Measurements from ENCODE around the gene DENND6A.
"Not testable (repeated sequence)": the region's sequence is repeated elsewhere in the genome, so short reads cannot be mapped to it uniquely, and the experiment has no call there.

Gene DENND6A

DNA sequence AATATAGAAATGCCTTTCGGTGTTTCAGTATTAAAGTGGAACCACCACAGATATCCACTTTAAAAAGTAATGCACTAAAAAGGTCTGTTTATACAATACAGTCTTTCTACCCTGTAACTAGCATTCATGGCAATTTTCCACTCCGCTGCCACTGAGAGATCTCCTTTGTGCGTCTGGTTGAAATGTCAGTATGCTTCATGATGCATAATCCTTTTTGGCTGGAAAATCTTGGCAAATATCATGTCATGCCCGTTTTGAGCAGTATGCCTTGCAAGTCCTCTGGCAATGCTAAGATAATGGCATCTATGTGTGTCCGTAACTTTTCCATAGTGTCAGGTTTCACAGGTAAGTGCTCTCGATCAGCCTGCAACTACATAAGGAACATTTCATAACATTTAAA, 64.9 kb downstream of the DENND6A start:
- TF ChIP-seq, protein P1, sequence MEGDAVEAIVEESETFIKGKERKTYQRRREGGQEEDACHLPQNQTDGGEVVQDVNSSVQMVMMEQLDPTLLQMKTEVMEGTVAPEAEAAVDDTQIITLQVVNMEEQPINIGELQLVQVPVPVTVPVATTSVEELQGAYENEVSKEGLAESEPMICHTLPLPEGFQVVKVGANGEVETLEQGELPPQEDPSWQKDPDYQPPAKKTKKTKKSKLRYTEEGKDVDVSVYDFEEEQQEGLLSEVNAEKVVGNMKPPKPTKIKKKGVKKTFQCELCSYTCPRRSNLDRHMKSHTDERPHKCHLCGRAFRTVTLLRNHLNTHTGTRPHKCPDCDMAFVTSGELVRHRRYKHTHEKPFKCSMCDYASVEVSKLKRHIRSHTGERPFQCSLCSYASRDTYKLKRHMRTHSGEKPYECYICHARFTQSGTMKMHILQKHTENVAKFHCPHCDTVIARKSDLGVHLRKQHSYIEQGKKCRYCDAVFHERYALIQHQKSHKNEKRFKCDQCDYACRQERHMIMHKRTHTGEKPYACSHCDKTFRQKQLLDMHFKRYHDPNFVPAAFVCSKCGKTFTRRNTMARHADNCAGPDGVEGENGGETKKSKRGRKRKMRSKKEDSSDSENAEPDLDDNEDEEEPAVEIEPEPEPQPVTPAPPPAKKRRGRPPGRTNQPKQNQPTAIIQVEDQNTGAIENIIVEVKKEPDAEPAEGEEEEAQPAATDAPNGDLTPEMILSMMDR (IDR thresholded peaks at IDR 0.05; ENCODE audit: control insufficient read depth, extremely low read depth, insufficient read depth) = no peak
- no peak for DNase-seq (ENCODE audit: low read depth)
- no peak overlapping the region for H3K4me3 ChIP-seq (ENCODE audit: low read depth, low read length)

DNA sequence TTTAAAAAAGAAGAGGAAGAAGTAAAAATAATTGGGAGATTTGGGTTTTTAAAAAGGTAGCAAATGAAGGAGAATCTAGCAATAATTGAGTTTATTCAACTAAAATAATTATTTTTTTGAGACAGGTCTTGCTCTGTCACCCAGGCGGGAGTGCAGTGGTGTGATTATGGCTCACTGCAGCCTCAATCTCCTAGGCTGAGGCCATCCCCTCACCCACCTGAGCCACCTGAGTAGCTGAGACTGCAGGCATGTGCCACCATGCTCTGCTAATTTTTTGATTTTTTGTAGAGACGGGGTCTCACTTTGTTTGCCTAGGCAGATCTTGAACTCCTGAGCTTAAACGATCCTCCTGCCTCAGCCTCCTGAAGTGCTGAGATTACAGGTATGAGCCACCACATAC, 68.1 kb downstream of the DENND6A start:
- no peak overlapping the region for H3K4me3 ChIP-seq (ENCODE audit: low read depth, low read length)
- TF ChIP-seq, protein P1 (IDR thresholded peaks at IDR 0.05; ENCODE audit: control insufficient read depth, extremely low read depth, insufficient read depth) = no peak
- no peak for DNase-seq (ENCODE audit: low read depth)

DNA sequence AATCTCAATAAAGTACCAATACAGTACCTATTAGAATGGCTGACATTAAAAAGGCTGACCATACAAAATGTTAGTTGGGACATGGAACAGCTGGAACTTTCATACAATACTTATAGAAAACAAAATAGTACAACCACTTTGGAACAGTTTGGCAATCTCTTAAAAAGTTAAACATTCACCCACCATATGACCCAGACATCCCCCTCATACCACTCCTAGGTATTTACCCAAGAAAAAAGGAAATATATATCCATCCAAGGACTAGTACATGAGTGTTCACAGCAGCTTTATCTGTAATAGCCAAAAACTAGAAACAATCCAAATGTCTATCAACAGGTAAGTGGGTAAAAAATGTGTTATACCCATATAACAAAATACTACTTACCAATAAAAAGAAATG, 70.5 kb downstream of the DENND6A start:
- no peak overlapping the region for H3K4me3 ChIP-seq (ENCODE audit: low read depth, low read length)
- no peak for DNase-seq (ENCODE audit: low read depth)
- TF ChIP-seq, protein P1 (IDR thresholded peaks at IDR 0.05; ENCODE audit: control insufficient read depth, extremely low read depth, insufficient read depth) = no peak

DNA sequence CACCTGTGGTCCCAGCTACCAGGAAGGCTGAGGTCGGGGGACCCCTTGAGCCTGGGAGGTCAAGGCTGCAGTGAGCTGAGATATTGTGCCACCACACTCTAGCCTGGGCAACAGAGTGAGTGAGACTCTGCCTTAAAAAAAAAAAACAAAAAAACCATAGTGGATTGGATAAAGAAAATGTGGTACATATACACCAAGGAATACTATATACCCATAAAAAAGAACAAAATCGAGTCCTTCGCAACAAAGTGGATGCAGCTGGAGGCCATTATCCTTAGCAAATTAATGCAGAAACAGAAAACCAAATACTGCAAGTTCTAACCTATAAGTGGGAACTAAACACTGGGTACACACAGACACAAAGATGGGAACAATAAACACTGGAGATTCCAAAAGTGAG, 75.1 kb downstream of the DENND6A start:
- TF ChIP-seq, protein P1 (IDR thresholded peaks at IDR 0.05; ENCODE audit: control insufficient read depth, extremely low read depth, insufficient read depth) = no peak
- DNase-seq (ENCODE audit: low read depth) = no peak
- no peak overlapping the region for H3K4me3 ChIP-seq (ENCODE audit: low read depth, low read length)

DNA sequence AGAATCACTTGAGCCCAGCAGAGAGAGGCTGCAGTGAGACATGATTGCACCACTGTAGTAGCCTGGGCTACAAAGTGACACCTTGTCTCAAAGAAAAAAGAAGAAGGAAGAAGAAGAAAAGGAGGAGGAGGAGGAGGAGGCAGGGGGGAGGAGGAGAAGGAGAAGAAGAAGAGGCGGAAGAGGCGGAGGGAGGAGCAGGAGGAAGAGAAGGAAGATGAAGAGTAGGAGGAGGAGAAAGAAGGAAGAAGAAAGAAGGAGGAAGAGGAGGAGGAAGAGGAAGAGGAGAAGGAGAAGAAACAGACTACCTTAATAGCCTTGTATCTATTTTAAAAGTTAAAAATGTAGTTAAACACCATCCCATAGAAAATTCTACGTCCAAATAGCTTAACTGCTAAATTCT, 76.6 kb downstream of the DENND6A start:
- TF ChIP-seq, protein P1 (IDR thresholded peaks at IDR 0.05; ENCODE audit: control insufficient read depth, extremely low read depth, insufficient read depth) = no peak
- no peak for DNase-seq (ENCODE audit: low read depth)

DNA sequence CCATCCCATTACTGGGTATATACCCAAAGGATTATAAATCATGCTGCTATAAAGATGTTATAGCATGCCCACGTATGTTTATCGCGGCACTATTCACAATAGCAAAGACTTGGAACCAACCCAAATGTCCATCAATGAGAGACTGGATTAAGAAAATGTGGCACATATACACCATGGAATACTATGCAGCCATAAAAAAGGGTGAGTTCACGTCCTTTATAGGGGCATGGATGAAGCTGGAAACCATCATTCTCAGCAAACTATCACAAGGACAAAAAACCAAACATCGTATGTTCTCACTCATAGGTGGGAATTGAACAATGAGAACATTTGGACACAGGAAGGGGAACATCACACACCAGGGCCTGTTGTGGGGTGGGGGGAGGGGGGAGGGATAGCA, 81.0 kb downstream of the DENND6A start:
- not testable (repeated sequence) for DNase-seq (ENCODE audit: low read depth); H3K4me3 ChIP-seq (ENCODE audit: low read depth, low read length)

More for the DNA sequence above, 76.6 kb downstream of the DENND6A start:
- H3K4me3 ChIP-seq (ENCODE audit: low read depth, low read length) = no peak overlapping the region

- TF ChIP-seq, protein P1 (IDR thresholded peaks at IDR 0.05; ENCODE audit: control insufficient read depth, extremely low read depth, insufficient read depth) = no peak
- DNase-seq (ENCODE audit: low read depth) = no peak
- no peak overlapping the region for H3K4me3 ChIP-seq (ENCODE audit: low read depth, low read length)
These were observed 87.2 kb downstream of the DENND6A start for GRCh38 chr3:57605683-57606082.

Measured in LNCaP clone FGC (cell line).